IMR-90 (cell line): ENCODE data around the gene TMEM184C. TPM values are rescaled to one million over a fixed set of nuclear protein-coding genes. Genes with fewer than 3 reads are reported as not detected.

Source experiments
- ATAC-seq: fragments of 200-7000 bp; cut with Tn5 transposase; 2 replicates; pipeline ENCODE4 v1.9.1; 2020; ENCODE audit warnings: low read depth, mild to moderate bottlenecking, moderate library complexity
- BruUV-seq: library from RNA; stranded (reverse); fragments of 400-500 nt; replicated peaks from 2 replicates; lab custom pipeline; 2021; lab: Mats Ljungman, UMichigan
- CTCF ChIA-PET: fragments of 300-600 bp; formaldehyde crosslinking; extraction: SDS; loops from one replicate; lab custom pipeline; 2021; ENCODE audit warnings: antibody characterized with exemption; lab: Yijun Ruan, JAX
- POLR2A ChIA-PET: fragments of 300-600 bp; sonication (Branson Sonifier 250); formaldehyde crosslinking; loops from one replicate; lab custom pipeline; 2022; ENCODE audit warnings: antibody characterized with exemption; ENCODE audit not compliant: unreplicated experiment; lab: Charles Lee
- DNase-seq: peaks from one replicate; pipeline ENCODE4 v3.0.0; 2013
- H2AFZ ChIP-seq: replicated peaks from 2 replicates; pipeline ENCODE3; 2013; ENCODE audit warnings: low read length, mild to moderate bottlenecking; ENCODE audit not compliant: poor library complexity
- H2AK5ac ChIP-seq: 2 replicates; pipeline ENCODE4 v1.6.1; 2013; ENCODE audit warnings: low read depth, low read length, inconsistent platforms
- H2AK9ac ChIP-seq: replicated peaks from 2 replicates; pipeline ENCODE3; 2013; ENCODE audit warnings: mild to moderate bottlenecking, low read depth, low read length, moderate library complexity; ENCODE audit not compliant: poor library complexity
- H2BK120ac ChIP-seq: 2 replicates; pipeline ENCODE4 v1.6.1; 2013; ENCODE audit warnings: low read depth, low read length, inconsistent platforms
- H2BK15ac ChIP-seq: 3 replicates; pipeline ENCODE4 v1.6.1; 2013; ENCODE audit warnings: low read depth, low read length, inconsistent platforms
- H2BK20ac ChIP-seq: 2 replicates; pipeline ENCODE4 v1.6.1; 2013; ENCODE audit warnings: low read depth, mild to moderate bottlenecking, inconsistent platforms, low read length, moderate library complexity
- H2BK5ac ChIP-seq: 2 replicates; pipeline ENCODE4 v1.6.1; 2013; ENCODE audit warnings: mild to moderate bottlenecking, low read depth, low read length, inconsistent platforms; ENCODE audit not compliant: poor library complexity, severe bottlenecking
- H3K14ac ChIP-seq: replicated peaks from 2 replicates; pipeline ENCODE4 v1.6.1; 2013; ENCODE audit warnings: low read depth, low read length, inconsistent platforms
- H3K18ac ChIP-seq: 2 replicates; pipeline ENCODE4 v1.6.1; 2013; ENCODE audit warnings: low read depth, low read length, control low read depth
- H3K23ac ChIP-seq: 2 replicates; pipeline ENCODE4 v1.6.1; 2013; ENCODE audit warnings: low read depth, low read length, inconsistent platforms
- H3K27ac ChIP-seq: 2 replicates; pipeline ENCODE4 v1.5.1; 2013; ENCODE audit warnings: mild to moderate bottlenecking, control low read depth, low read length; ENCODE audit not compliant: insufficient read depth
- H3K27me3 ChIP-seq: 2 replicates; pipeline ENCODE4 v1.6.1; 2013; ENCODE audit warnings: low read length; ENCODE audit not compliant: control insufficient read depth, insufficient read depth
- H3K36me3 ChIP-seq: 2 replicates; pipeline ENCODE4 v1.6.1; 2013; ENCODE audit warnings: low read length, mixed read lengths; ENCODE audit not compliant: control insufficient read depth, insufficient read depth
- H3K4ac ChIP-seq: 2 replicates; pipeline ENCODE4 v1.6.1; 2013; ENCODE audit warnings: low read depth, low read length, inconsistent platforms
- H3K4me1 ChIP-seq: 2 replicates; pipeline ENCODE4 v1.6.1; 2013; ENCODE audit warnings: low read length, mixed read lengths; ENCODE audit not compliant: control insufficient read depth, insufficient read depth
- H3K4me2 ChIP-seq: 2 replicates; pipeline ENCODE4 v1.6.1; 2013; ENCODE audit warnings: low read depth, mild to moderate bottlenecking, control low read depth, low read length, moderate library complexity
- H3K4me3 ChIP-seq: 2 replicates; pipeline ENCODE4 v1.5.1; 2013; ENCODE audit warnings: low read depth, mild to moderate bottlenecking, control low read depth, low read length, moderate library complexity; ENCODE audit not compliant: insufficient read depth
- H3K56ac ChIP-seq: 2 replicates; pipeline ENCODE4 v1.6.1; 2013; ENCODE audit warnings: low read length, inconsistent platforms; ENCODE audit not compliant: insufficient read depth; ENCODE audit errors: extremely low read depth
- H3K79me1 ChIP-seq, 2 experiments: 2 replicates each; pipeline ENCODE4 v1.6.1; 2013; ENCODE audit warnings: low read length in 2 of 2, inconsistent platforms in 1 of 2, low read depth in 1 of 2
- H3K9ac ChIP-seq: 2 replicates; pipeline ENCODE4 v1.6.1; 2013; ENCODE audit warnings: low read depth, low read length, control low read depth
- H3K9me1 ChIP-seq: 2 replicates; pipeline ENCODE4 v1.6.1; 2013; ENCODE audit warnings: low read length, inconsistent platforms; ENCODE audit not compliant: insufficient read depth
- H3K9me3 ChIP-seq: 2 replicates; pipeline ENCODE4 v1.6.1; 2013; ENCODE audit warnings: low read length; ENCODE audit not compliant: control insufficient read depth, insufficient read depth
- H4K20me1 ChIP-seq: 2 replicates; pipeline ENCODE4 v1.6.1; 2013; ENCODE audit warnings: low read length, inconsistent platforms; ENCODE audit not compliant: insufficient read depth
- H4K5ac ChIP-seq: 2 replicates; pipeline ENCODE4 v1.6.1; 2013; ENCODE audit warnings: mild to moderate bottlenecking, low read depth, low read length, control low read depth
- H4K8ac ChIP-seq, 2 experiments: 2 replicates each; pipeline ENCODE4 v1.6.1; 2013; ENCODE audit warnings: low read depth in 2 of 2, low read length in 2 of 2, control low read depth in 1 of 2, inconsistent platforms in 1 of 2
- H4K91ac ChIP-seq: 2 replicates; pipeline ENCODE4 v1.6.1; 2013; ENCODE audit warnings: low read depth, low read length, inconsistent platforms; ENCODE audit not compliant: insufficient read depth
- BHLHE40 ChIP-seq: fragments of 150-350 bp; IDR thresholded peaks from 2 replicates; pipeline ENCODE4 v1.6.1; 2016; ENCODE audit warnings: mild to moderate bottlenecking, low read depth, low read length
- CEBPB ChIP-seq: IDR thresholded peaks from 2 replicates; pipeline ENCODE4 v1.6.1; 2012; ENCODE audit warnings: low read depth, low read length, improper control_type of control experiment
- CHD1 ChIP-seq: IDR thresholded peaks from 2 replicates; pipeline ENCODE4 v1.6.1; 2012; ENCODE audit warnings: low read depth, low read length, improper control_type of control experiment
- FOS ChIP-seq: fragments of 150-350 bp; IDR thresholded peaks from 2 replicates; pipeline ENCODE4 v1.6.1; 2016; ENCODE audit warnings: low read depth, low read length
- MAFK ChIP-seq: IDR thresholded peaks from 2 replicates; pipeline ENCODE4 v1.6.1; 2012; ENCODE audit warnings: low read depth, low read length, improper control_type of control experiment
- MAZ ChIP-seq: IDR thresholded peaks from 2 replicates; pipeline ENCODE4 v1.6.1; 2012; ENCODE audit warnings: low read depth, mild to moderate bottlenecking, low read length, improper control_type of control experiment, moderate library complexity, borderline replicate concordance
- MXI1 ChIP-seq: IDR thresholded peaks from 2 replicates; pipeline ENCODE4 v1.6.1; 2012; ENCODE audit warnings: low read depth, mild to moderate bottlenecking, low read length, moderate library complexity, borderline replicate concordance
- NFE2L2 ChIP-seq: fragments of 150-350 bp; IDR thresholded peaks from 2 replicates; pipeline ENCODE4 v1.6.1; 2016; ENCODE audit warnings: low read depth, mild to moderate bottlenecking, low read length
- POLR2A ChIP-seq: IDR thresholded peaks from 2 replicates; pipeline ENCODE4 v1.6.1; 2012; ENCODE audit warnings: mild to moderate bottlenecking, low read depth, low read length
- RAD21 ChIP-seq: IDR thresholded peaks from 2 replicates; pipeline ENCODE4 v1.6.1; 2012; ENCODE audit warnings: low read length, improper control_type of control experiment
- RCOR1 ChIP-seq: IDR thresholded peaks from 2 replicates; pipeline ENCODE4 v1.6.1; 2012; ENCODE audit warnings: mild to moderate bottlenecking, low read length, improper control_type of control experiment; ENCODE audit not compliant: insufficient replicate concordance
- RFX5 ChIP-seq: IDR thresholded peaks from 2 replicates; pipeline ENCODE4 v1.8.0; 2012; ENCODE audit warnings: low read depth, mild to moderate bottlenecking, low read length, moderate library complexity
- SMC3 ChIP-seq: fragments of 150-350 bp; IDR thresholded peaks from 2 replicates; pipeline ENCODE4 v1.6.1; 2016; ENCODE audit warnings: low read depth, mild to moderate bottlenecking, antibody characterized with exemption, low read length, moderate library complexity
- USF2 ChIP-seq: fragments of 150-350 bp; IDR thresholded peaks from 2 replicates; pipeline ENCODE4 v1.6.1; 2017; ENCODE audit warnings: mild to moderate bottlenecking, antibody characterized with exemption, low read length, low read depth
- WGBS, 2 experiments: methylation state at CpG; one replicate each; pipeline versions ENCODE4 v1.1.5 to v1.1.7; 2013; ENCODE audit warnings: missing lambda C conversion rate in 2 of 2; ENCODE audit not compliant: insufficient read length in 1 of 2; ENCODE audit errors: extremely low coverage in 2 of 2; 5-methylcytosine and 5-hydroxymethylcytosine counted together
- dilution Hi-C: fragments of 300-500 bp; cut with HindIII; formaldehyde crosslinking; loops from one replicate; pipeline ENCODE4 v1.14.3; 2018; ENCODE audit warnings: low sequenced_read_pairs; ENCODE audit not compliant: unreplicated experiment
- in situ Hi-C: fragments of 300-500 bp; cut with MboI; formaldehyde crosslinking; loops from 3 replicates; pipeline ENCODE4 v1.14.3; 2019; ENCODE audit warnings: low sequenced_read_pairs, inconsistent platforms, mixed read lengths
- intact Hi-C: fragments of 100-400 bp; cut with micrococcal nuclease; formaldehyde crosslinking; loops from 2 replicates; pipeline ENCODE4 v1.10.0; 2022
- polyA plus RNA-seq, 3 experiments: library from polyadenylated mRNA; depleted of rRNA; stranded (reverse); fragments of >200 nt; gene quantifications; 2 replicates each; pipeline ENCODE4 v1.2.3, GENCODE V29; 2012; ENCODE audit warnings: low replicate concordance in 1 of 3
- total RNA-seq: library from RNA; depleted of rRNA; stranded (reverse); fragments of >200 nt; gene quantifications from 2 replicates; pipeline ENCODE4 v1.2.3, GENCODE V29; 2012
- TF ChIP-seq, protein P1 (sequence below): conservative IDR thresholded peaks from 2 replicates; pipeline ENCODE4 v1.5.1; 2012; ENCODE audit warnings: mild to moderate bottlenecking, low read depth, low read length, improper control_type of control experiment

TMEM184C gene
- total and polyA plus RNA-seq, 2 of the 4 experiments (the other 2 are of a cell fraction): 17.4 to 67.6 TPM

- TF ChIP-seq POLR2A (no peak), MAZ (no peak), FOS (no peak), RFX5 (no peak), USF2 (no peak), RCOR1 (no peak)
Observed at GRCh38 chr4:147620315-147620714, 3.1 kb downstream of the TMEM184C start (continued).

DNA sequence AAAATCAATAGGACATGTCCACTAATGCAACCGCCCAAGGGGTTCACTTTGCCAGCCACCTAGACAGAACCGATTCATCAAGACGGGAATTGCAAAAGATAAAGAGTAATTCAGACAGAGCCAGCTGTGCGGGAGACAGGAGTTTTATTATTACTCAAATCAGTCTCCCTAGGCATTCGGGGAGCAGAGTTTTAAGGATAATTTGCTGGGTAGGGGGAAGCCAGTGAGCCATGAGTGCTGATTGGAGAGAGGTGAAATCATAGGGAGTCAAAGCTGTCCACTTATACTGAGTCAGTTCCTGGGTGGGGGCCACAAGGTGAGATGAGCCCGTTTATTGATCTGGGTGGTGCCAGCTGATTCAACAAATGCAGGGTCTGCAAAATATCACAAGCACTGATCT is 8.5 kb downstream of the TMEM184C start:
- no peak overlapping the region for H3K18ac ChIP-seq
- no peak overlapping the region for H3K4ac ChIP-seq
- WGBS, 2 experiments: 96% methylated on average over 4 of the region's 6 CpGs; no CpG with 5 or more reads in 1 of the 2 experiments
- ChIA-PET CTCF (interaction anchor here (0.7 to 1.6 kb wide), 2 partner anchors 241 to 526 kb away, joined by 3 to 5 read pairs; no protein-coding TSS in a partner anchor), POLR2A (no interaction called here)
- H3K4me2 ChIP-seq: no peak overlapping the region
- no peak overlapping the region for H3K9ac ChIP-seq
- no peak overlapping the region for H2AFZ ChIP-seq
- H3K27me3 ChIP-seq: no peaks in the 10 kb centered on the region
- no peak overlapping the region for H3K27ac ChIP-seq
- no peak for ATAC-seq
- H2BK20ac ChIP-seq: no peak overlapping the region
- H3K79me1 ChIP-seq: peaks cover 8 to 24% of the 10 kb centered on the region in 2 experiments
- in situ Hi-C loops (no loop called here), intact Hi-C loops (no loop called here), dilution Hi-C loops (no loop called here)
- no peak overlapping the region for H2AK5ac ChIP-seq
- H2AK9ac ChIP-seq: no peak overlapping the region
- H3K36me3 ChIP-seq: peaks cover 30% of the 10 kb centered on the region
- H2BK120ac ChIP-seq: no peak overlapping the region
- BruUV-seq: no TSS peak
- H3K9me3 ChIP-seq: no peaks in the 10 kb centered on the region
- H3K23ac ChIP-seq: no peak overlapping the region
- H3K4me3 ChIP-seq: no peak overlapping the region
- no peak overlapping the region for H4K5ac ChIP-seq
- H3K4me1 ChIP-seq: no peaks in the 10 kb centered on the region; the same call in 1 of the 2 replicates
- no peak overlapping the region for H4K8ac ChIP-seq
- H2BK5ac ChIP-seq: no peak overlapping the region
- no peak overlapping the region for H4K91ac ChIP-seq
- no peak overlapping the region for H3K14ac ChIP-seq
- peaks cover 3% of the 10 kb centered on the region; the same call in 1 of the 2 replicates for H3K9me1 ChIP-seq
- no peak overlapping the region for H3K56ac ChIP-seq
- DNase-seq: no peak
- no peak overlapping the region for H2BK15ac ChIP-seq
- no peaks in the 10 kb centered on the region for H4K20me1 ChIP-seq
- TF ChIP-seq, protein P1, sequence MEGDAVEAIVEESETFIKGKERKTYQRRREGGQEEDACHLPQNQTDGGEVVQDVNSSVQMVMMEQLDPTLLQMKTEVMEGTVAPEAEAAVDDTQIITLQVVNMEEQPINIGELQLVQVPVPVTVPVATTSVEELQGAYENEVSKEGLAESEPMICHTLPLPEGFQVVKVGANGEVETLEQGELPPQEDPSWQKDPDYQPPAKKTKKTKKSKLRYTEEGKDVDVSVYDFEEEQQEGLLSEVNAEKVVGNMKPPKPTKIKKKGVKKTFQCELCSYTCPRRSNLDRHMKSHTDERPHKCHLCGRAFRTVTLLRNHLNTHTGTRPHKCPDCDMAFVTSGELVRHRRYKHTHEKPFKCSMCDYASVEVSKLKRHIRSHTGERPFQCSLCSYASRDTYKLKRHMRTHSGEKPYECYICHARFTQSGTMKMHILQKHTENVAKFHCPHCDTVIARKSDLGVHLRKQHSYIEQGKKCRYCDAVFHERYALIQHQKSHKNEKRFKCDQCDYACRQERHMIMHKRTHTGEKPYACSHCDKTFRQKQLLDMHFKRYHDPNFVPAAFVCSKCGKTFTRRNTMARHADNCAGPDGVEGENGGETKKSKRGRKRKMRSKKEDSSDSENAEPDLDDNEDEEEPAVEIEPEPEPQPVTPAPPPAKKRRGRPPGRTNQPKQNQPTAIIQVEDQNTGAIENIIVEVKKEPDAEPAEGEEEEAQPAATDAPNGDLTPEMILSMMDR: no peak
- TF ChIP-seq NFE2L2 (no peak), RCOR1 (no peak), RFX5 (no peak), POLR2A (no peak), RAD21 (no peak), CHD1 (no peak), MAFK (no peak), MAZ (no peak), FOS (no peak), SMC3 (no peak), CEBPB (no peak), MXI1 (no peak), BHLHE40 (no peak)
